ENCODE results near the gene LRRC36. TPM values are rescaled to one million over a fixed set of nuclear protein-coding genes. Genes with fewer than 3 reads are reported as not detected.

LRRC36 gene
- total RNA-seq, 2 donors from 2014 or later = 1.1 TPM; not detected in 1

GRCh38 chr16:67298277-67298676 is 28.3 kb upstream of the LRRC36 start:
- no peaks in the 10 kb centered on the region for H3K4me1 ChIP-seq
- DNase-seq = no peak
- no peaks in the 10 kb centered on the region for H3K9me3 ChIP-seq
- no peaks in the 10 kb centered on the region for H3K27me3 ChIP-seq
- H3K36me3 ChIP-seq = no peaks in the 10 kb centered on the region
- H3K27ac ChIP-seq = no peak overlapping the region
- intact Hi-C loops (cut with DNase I) = no loop called here
- no peak for TF ChIP-seq CTCF (IDR thresholded peaks at IDR 0.05)
- H3K4me3 ChIP-seq = no peak overlapping the region
- no peak overlapping the region for H3K9ac ChIP-seq (ENCODE audit: low read depth in 2 of 2, low read length in 2 of 2)

- H3K9ac ChIP-seq (ENCODE audit: low read depth in 2 of 2, low read length in 2 of 2) = no peak overlapping the region
- H3K4me1 ChIP-seq = no peaks in the 10 kb centered on the region
- TF ChIP-seq CTCF (IDR thresholded peaks at IDR 0.05) = no peak
- DNase-seq = no peak
- H3K4me3 ChIP-seq = no peak overlapping the region
- H3K27me3 ChIP-seq = no peaks in the 10 kb centered on the region
- H3K9me3 ChIP-seq = no peaks in the 10 kb centered on the region
- H3K36me3 ChIP-seq = no peaks in the 10 kb centered on the region
- no peak overlapping the region for H3K27ac ChIP-seq
- intact Hi-C loops (cut with DNase I) = no loop called here
Observed at GRCh38 chr16:67299269-67299668, 27.3 kb upstream of the LRRC36 start.

GRCh38 chr16:67301080-67301782 is 25.4 kb upstream of the LRRC36 start:
- Histone ChIP-seq H3K27ac (no peak overlapping the region), H3K9me3 (no peaks in the 10 kb centered on the region), H3K27me3 (no peaks in the 10 kb centered on the region), H3K4me3 (no peak overlapping the region), H3K9ac (ENCODE audit: low read depth in 2 of 2, low read length in 2 of 2) (no peak overlapping the region), H3K36me3 (no peaks in the 10 kb centered on the region), H3K4me1 (no peaks in the 10 kb centered on the region)
- no peak for DNase-seq
- intact Hi-C loops (cut with DNase I) = no loop called here
- no peak for TF ChIP-seq CTCF (IDR thresholded peaks at IDR 0.05)

- Histone ChIP-seq H3K9ac (ENCODE audit: low read depth in 2 of 2, low read length in 2 of 2) (no peak overlapping the region), H3K4me1 (no peaks in the 10 kb centered on the region), H3K27ac (no peak overlapping the region), H3K9me3 (no peaks in the 10 kb centered on the region), H3K27me3 (no peaks in the 10 kb centered on the region), H3K36me3 (no peaks in the 10 kb centered on the region), H3K4me3 (no peak overlapping the region)
- intact Hi-C loops (cut with DNase I) = no loop called here
- TF ChIP-seq CTCF (IDR thresholded peaks at IDR 0.05) = no peak
- no peak for DNase-seq
Observed at GRCh38 chr16:67302076-67302475, 24.5 kb upstream of the LRRC36 start.

GRCh38 chr16:67302970-67303369 is 23.6 kb upstream of the LRRC36 start:
- H3K36me3 ChIP-seq = no peaks in the 10 kb centered on the region
- intact Hi-C loops (cut with DNase I) = no loop called here

More at GRCh38 chr16:67302970-67303369, 23.6 kb upstream of the LRRC36 start:
- H3K4me1 ChIP-seq = no peaks in the 10 kb centered on the region
- TF ChIP-seq CTCF (IDR thresholded peaks at IDR 0.05) = no peak
- H3K27ac ChIP-seq = no peak overlapping the region
- no peaks in the 10 kb centered on the region for H3K9me3 ChIP-seq
- no peak overlapping the region for H3K9ac ChIP-seq (ENCODE audit: low read depth in 2 of 2, low read length in 2 of 2)
- no peaks in the 10 kb centered on the region for H3K27me3 ChIP-seq
- DNase-seq = no peak
- no peak overlapping the region for H3K4me3 ChIP-seq

Measured in colonic mucosa (tissue), 4 donors.